Heart right ventricle (tissue), 16 donors: ENCODE results near the gene CHIT1. TPM values are rescaled to one million over a fixed set of nuclear protein-coding genes. Genes with fewer than 3 reads are reported as not detected.

Experiments
- ATAC-seq, 8 donors: fragments of 200-7000 bp; cut with Tn5 transposase; one replicate each; pipeline ENCODE4 v1.9.1; 2020; ENCODE audit warnings: mild to moderate bottlenecking in 8 of 8, moderate library complexity in 8 of 8, moderate number of reproducible peaks in 1 of 8
- DNase-seq, 2 donors: peaks; one replicate each; pipeline ENCODE4 v3.0.0-alpha.2; 2020
- H3K27ac ChIP-seq, 10 donors: fragments of 200-600 bp; sonication (generic) in 2 of 10; one replicate each; pipeline versions ENCODE4 v1.5.0 to v1.8.0; 2020 to 2022; ENCODE audit warnings: mild to moderate bottlenecking in 3 of 10
- H3K27me3 ChIP-seq, 7 donors: fragments of 200-600 bp; one replicate each; pipeline ENCODE4 v1.8.0; 2021 to 2022; ENCODE audit warnings: mild to moderate bottlenecking in 2 of 7
- H3K36me3 ChIP-seq, 9 donors: fragments of 200-600 bp; sonication (generic) in 1 of 9; one replicate each; pipeline versions ENCODE4 v1.5.0 to v1.8.0; 2020 to 2022; ENCODE audit warnings: mild to moderate bottlenecking in 2 of 9
- H3K4me1 ChIP-seq, 9 donors: fragments of 200-600 bp; sonication (generic) in 1 of 9; one replicate each; pipeline versions ENCODE4 v1.5.0 to v1.8.0; 2020 to 2022; ENCODE audit warnings: mild to moderate bottlenecking in 4 of 9
- H3K4me3 ChIP-seq, 10 donors: fragments of 200-600 bp; sonication (generic) in 2 of 10; one replicate each; pipeline versions ENCODE4 v1.5.0 to v1.8.0; 2020 to 2022; ENCODE audit warnings: mild to moderate bottlenecking in 7 of 10, moderate library complexity in 2 of 10
- H3K9me3 ChIP-seq, 11 donors: fragments of 200-600 bp in 10 of 11; sonication (generic) in 2 of 11; one replicate each; pipeline versions ENCODE4 v1.5.0 to v1.8.0; 2013 to 2022; ENCODE audit warnings: mild to moderate bottlenecking in 2 of 11, control low read depth in 1 of 11, moderate library complexity in 1 of 11
- WGBS, 2 donors: extraction: QIAGEN DNeasy Blood & Tissue Kit; methylation state at CpG; one replicate each; pipeline ENCODE4 v1.1.7; 2013; ENCODE audit warnings: inconsistent platforms in 1 of 2; 5-methylcytosine and 5-hydroxymethylcytosine counted together
- intact Hi-C, 10 donors: fragments of 100-400 bp; cut with DNase I; formaldehyde crosslinking; loops; one replicate each; pipeline versions ENCODE4 v1.11.1 to v1.14.2; 2022
- polyA plus RNA-seq, 2 donors: library from polyadenylated mRNA; stranded (reverse); fragments of 200-250 nt; gene quantifications; one replicate each; pipeline ENCODE4 v1.2.3, GENCODE V29; 2013
- total RNA-seq, 10 donors: library from RNA; stranded (reverse); fragmentation: NEBNext Ultra II Directional in 3 of 10; extraction: Animal tissue kit (Norgen Biotek cat#: 25700) in 3 of 10; gene quantifications; one replicate each; pipeline versions ENCODE4 v1.2.1 to v1.2.4, GENCODE V29; 2021 to 2023
- TF ChIP-seq, protein P1 (sequence below), 9 donors: fragments of 200-600 bp; sonication (generic) in 2 of 9; IDR thresholded peaks; one replicate each; pipeline versions ENCODE4 v1.5.0 to v1.8.0; 2021 to 2022; ENCODE audit warnings: antibody characterized with exemption in 9 of 9, mild to moderate bottlenecking in 5 of 9, moderate library complexity in 1 of 9
- donor health status: Arrhythmogenic right ventricular cardiomyopathy.
- donor health status: ischemic (EF 13 %, LVEDD 7.1; RV severe dilation, severe dysfunction).
- donor health status: healthy with polysubstance abuse.
- donor health status: DM: no; HTN: yes; CAD: no.
- donor health status: DM: no; HTN: no; CAD: no.
- donor health status: ischemic (EF 25% LVEDD 6.9; RV normal size, moderate dysfunction).
- donor health status: ischemic (EF 25% LVEDD 5.7; RV mildly dilated, moderate dysfunction).
- donor health status: healthy.
- donor health status: DM: yes; HTN: yes; CAD: no.
- donor health status: Ischemic cardiomyopathy.
- donor health status: ischemic (EF 35%, LVEDD 5.7; RV mildly dilated, moderate dysfunction).
- donor health status: nonischemic (EF 11% LVEDD 7.7; RV severe dilation, severe dysfunction).
- donor health status: DM: yes; HTN: yes; CAD: no.
- donor health status: PGD.
- donor health status: ischemic (EF 29% LVEDD 5.4; RV normal size, mild dysfunction).
- donor health status: nonischemic (EF 23%, LVEDD 6.1; RV moderate dilation, normal function).

Gene CHIT1
- total and polyA plus RNA-seq, 12 donors = 0.05 to 1.3 (median 0.28) TPM; not detected in 6

DNA sequence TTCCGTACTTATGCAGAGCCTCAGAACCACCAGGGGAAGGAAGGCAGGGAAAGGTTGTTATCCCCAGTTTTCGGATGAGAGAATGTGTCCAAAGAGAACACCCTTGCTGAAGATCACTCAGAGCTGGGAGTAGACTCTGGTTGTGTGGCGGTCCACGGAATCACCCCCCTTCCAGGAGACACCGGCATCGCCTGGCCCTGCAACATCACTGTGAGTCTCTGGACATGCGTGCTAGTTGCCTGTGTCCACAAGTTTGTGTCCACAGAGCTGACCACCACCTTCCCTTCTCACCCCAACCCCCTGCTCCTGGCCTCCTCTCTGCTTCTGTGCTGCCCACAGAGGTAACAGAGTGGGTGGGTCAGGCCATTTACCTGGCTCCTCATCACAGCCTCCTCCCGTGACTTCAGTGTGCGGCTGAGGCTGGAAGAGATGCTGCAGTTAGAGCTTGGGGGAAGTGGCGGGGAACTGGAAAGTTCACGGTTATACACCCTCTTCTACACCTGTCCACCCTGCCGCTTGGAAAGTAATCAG is 61.2 kb downstream of the CHIT1 start:
- TF ChIP-seq, protein P1, sequence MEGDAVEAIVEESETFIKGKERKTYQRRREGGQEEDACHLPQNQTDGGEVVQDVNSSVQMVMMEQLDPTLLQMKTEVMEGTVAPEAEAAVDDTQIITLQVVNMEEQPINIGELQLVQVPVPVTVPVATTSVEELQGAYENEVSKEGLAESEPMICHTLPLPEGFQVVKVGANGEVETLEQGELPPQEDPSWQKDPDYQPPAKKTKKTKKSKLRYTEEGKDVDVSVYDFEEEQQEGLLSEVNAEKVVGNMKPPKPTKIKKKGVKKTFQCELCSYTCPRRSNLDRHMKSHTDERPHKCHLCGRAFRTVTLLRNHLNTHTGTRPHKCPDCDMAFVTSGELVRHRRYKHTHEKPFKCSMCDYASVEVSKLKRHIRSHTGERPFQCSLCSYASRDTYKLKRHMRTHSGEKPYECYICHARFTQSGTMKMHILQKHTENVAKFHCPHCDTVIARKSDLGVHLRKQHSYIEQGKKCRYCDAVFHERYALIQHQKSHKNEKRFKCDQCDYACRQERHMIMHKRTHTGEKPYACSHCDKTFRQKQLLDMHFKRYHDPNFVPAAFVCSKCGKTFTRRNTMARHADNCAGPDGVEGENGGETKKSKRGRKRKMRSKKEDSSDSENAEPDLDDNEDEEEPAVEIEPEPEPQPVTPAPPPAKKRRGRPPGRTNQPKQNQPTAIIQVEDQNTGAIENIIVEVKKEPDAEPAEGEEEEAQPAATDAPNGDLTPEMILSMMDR (IDR thresholded peaks at IDR 0.05) = no peak
- DNase-seq (no peak), ATAC-seq (no peak)
- Histone ChIP-seq H3K9me3 (no peaks in the 10 kb centered on the region), H3K27me3 (no peaks in the 10 kb centered on the region), H3K4me1 (no peaks in the 10 kb centered on the region), H3K4me3 (no peak overlapping the region), H3K27ac (no peak overlapping the region), H3K36me3 (peaks cover 0 to 8% (median 0%) of the 10 kb centered on the region in 9 donors)
- WGBS, 2 donors = 96 to 97% methylated on average over 12 of the region's 12 CpGs
- intact Hi-C loops = loop anchor here in 1 of 10 donors (5.0 kb wide), 1 partner anchor 41 kb away; the partner anchor contains the start of gene ADORA1

DNA sequence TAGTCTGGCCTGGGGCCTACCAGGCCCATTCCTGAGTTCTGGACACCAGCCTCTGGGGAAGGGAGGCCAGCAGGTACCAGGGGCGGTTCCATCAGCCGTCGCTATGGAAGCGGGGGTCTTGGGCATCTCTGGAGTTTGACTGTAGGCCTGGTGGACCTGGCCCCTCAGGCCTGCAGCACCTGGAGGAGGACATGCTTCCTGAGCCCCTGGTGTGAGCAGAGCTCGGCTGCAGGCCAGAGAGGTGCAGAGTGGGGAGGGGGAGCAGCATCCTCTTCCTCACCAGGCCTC is 61.6 kb downstream of the CHIT1 start:
- intact Hi-C loops = loop anchor here in 1 of 10 donors (5.0 kb wide), 1 partner anchor 41 kb away; the partner anchor contains the start of gene ADORA1
- TF ChIP-seq, protein P1 (IDR thresholded peaks at IDR 0.05) = no peak
- ATAC-seq = no peak
- Histone ChIP-seq H3K4me3 (no peak overlapping the region), H3K27ac (no peak overlapping the region), H3K9me3 (no peaks in the 10 kb centered on the region), H3K27me3 (no peaks in the 10 kb centered on the region), H3K36me3 (peaks cover 0 to 8% (median 0%) of the 10 kb centered on the region in 9 donors), H3K4me1 (no peaks in the 10 kb centered on the region)
- WGBS, 2 donors = 92 to 94% methylated on average over 5 of the region's 5 CpGs
- DNase-seq = no peak

DNA sequence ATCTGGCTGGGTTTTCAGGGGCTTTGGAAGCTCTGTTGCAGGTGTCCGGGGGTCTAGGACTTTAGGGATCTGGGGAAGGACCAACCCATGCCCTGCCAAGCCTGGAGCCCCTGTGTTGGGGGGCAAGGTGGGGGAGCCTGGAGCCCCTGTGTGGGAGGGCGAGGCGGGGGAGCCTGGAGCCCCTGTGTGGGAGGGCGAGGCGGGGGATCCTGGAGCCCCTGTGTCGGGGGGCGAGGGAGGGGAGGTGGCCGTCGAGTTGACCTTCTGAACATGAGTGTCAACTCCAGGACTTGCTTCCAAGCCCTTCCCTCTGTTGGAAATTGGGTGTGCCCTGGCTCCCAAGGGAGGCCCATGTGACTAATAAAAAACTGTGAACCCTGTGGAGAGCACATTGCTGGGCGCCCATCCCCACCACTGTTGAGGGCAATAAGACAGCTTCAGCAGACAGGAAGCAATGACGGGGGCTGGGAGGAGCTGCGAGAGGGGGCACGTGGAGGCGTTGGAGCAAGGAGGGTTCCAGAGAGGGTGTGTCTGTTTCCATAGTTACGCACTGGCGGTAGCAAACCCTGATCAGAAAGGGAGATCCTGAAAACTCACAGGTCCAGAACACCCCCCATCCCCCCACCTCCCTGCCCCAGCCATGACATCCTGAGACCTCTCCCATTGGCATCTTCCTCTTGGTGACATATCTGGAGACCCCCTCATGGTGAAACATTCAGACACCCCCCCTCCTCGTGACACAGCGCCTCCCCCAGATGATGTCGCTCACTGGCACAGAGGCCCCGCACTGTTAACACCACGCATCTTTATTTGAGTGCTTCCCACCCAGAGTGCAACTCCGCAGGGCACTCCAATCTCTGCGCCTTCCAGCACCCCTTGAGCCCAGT is 62.2 kb downstream of the CHIT1 start:
- TF ChIP-seq, protein P1 (IDR thresholded peaks at IDR 0.05) = no peak
- no peaks in the 10 kb centered on the region for H3K4me1 ChIP-seq
- peaks cover 0 to 8% (median 0%) of the 10 kb centered on the region in 9 donors for H3K36me3 ChIP-seq
- no peak overlapping the region for H3K4me3 ChIP-seq
- DNase-seq (no peak), ATAC-seq (no peak)
- 81 to 83% methylated on average over 21 to 23 of the region's 23 CpGs for WGBS, 2 donors
- H3K27me3 ChIP-seq = no peaks in the 10 kb centered on the region
- no peak overlapping the region for H3K27ac ChIP-seq
- H3K9me3 ChIP-seq = no peaks in the 10 kb centered on the region
- intact Hi-C loops = loop anchor here in 1 of 10 donors (5.0 kb wide), 1 partner anchor 40 kb away; the partner anchor contains the start of gene ADORA1

DNA sequence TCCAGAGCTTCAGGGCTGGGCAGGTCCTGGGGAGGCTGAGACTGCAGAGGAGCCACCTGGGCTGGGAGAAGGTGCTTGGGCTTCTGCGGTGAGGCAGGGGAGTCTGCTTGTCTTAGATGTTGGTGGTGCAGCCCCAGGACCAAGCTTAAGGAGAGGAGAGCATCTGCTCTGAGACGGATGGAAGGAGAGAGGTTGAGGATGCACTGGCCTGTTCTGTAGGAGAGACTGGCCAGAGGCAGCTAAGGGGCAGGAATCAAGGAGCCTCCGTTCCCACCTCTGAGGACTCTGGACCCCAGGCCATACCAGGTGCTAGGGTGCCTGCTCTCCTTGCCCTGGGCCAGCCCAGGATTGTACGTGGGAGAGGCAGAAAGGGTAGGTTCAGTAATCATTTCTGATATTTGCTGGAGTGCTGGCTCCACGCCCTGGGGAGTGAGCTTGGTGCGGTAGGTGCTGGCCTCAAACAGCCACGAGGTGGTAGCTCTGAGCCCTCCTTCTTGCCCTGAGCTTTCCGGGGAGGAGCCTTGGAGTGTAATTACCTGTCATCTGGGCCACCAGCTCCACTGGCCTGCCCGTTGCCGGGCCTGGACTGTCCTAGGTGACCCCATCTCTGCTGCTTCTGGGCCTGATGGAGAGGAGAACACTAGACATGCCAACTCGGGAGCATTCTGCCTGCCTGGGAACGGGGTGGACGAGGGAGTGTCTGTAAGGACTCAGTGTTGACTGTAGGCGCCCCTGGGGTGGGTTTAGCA is 63.1 kb downstream of the CHIT1 start:
- Histone ChIP-seq H3K4me1 (no peaks in the 10 kb centered on the region), H3K4me3 (no peak overlapping the region), H3K27ac (no peak overlapping the region), H3K9me3 (no peaks in the 10 kb centered on the region), H3K36me3 (peaks cover 0 to 8% (median 0%) of the 10 kb centered on the region in 9 donors), H3K27me3 (no peaks in the 10 kb centered on the region)
- intact Hi-C loops = loop anchor here in 1 of 10 donors (5.0 kb wide), 1 partner anchor 39 kb away; the partner anchor contains the start of gene ADORA1
- DNase-seq = no peak
- TF ChIP-seq, protein P1 (IDR thresholded peaks at IDR 0.05) = no peak
- peak in 1 of 8 donors; percentile 7 for ATAC-seq
- WGBS, 2 donors = 75 to 80% methylated on average over 14 of the region's 14 CpGs
